Measurements from ENCODE around the gene LRMDA. TPM values are rescaled to one million over a fixed set of nuclear protein-coding genes. Genes with fewer than 3 reads are reported as not detected.

LRMDA gene
- total RNA-seq, 4 donors from 2014 or later = 2.2 to 7.8 (median 4.5) TPM

GRCh38 chr10:76017026-76017732, 585.8 kb downstream of the LRMDA start:
- TF ChIP-seq CTCF (IDR thresholded peaks at IDR 0.05) = no peak
- no peak for TF ChIP-seq POLR2A (IDR thresholded peaks at IDR 0.05)
- TF ChIP-seq POLR2AphosphoS5 (IDR thresholded peaks at IDR 0.05) = no peak
- TF ChIP-seq EP300 (IDR thresholded peaks at IDR 0.05; ENCODE audit: low read depth) = no peak
- Histone ChIP-seq H3K9me3 (no peaks in the 10 kb centered on the region), H3K4me3 (no peak overlapping the region), H3K36me3 (no peaks in the 10 kb centered on the region), H3K27ac (no peak overlapping the region), H3K4me1 (no peaks in the 10 kb centered on the region), H3K27me3 (no peaks in the 10 kb centered on the region)
- in situ Hi-C loops (cut with MboI; ENCODE audit: low pct_ligation_motif_present in 1 of 4, low pct_unique_long_range_greater_than_20kb in 1 of 4, low sequenced_read_pairs in 3 of 4) = no loop called here
- intact Hi-C loops (cut with DNase I; ENCODE audit: low total_unique reads) = no loop called here
- no peak for DNase-seq
- WGBS, 2 donors (ENCODE audit: low coverage in 1 of 2) = 92 to 98% methylated on average over 8 to 14 of the region's 14 CpGs

DNA sequence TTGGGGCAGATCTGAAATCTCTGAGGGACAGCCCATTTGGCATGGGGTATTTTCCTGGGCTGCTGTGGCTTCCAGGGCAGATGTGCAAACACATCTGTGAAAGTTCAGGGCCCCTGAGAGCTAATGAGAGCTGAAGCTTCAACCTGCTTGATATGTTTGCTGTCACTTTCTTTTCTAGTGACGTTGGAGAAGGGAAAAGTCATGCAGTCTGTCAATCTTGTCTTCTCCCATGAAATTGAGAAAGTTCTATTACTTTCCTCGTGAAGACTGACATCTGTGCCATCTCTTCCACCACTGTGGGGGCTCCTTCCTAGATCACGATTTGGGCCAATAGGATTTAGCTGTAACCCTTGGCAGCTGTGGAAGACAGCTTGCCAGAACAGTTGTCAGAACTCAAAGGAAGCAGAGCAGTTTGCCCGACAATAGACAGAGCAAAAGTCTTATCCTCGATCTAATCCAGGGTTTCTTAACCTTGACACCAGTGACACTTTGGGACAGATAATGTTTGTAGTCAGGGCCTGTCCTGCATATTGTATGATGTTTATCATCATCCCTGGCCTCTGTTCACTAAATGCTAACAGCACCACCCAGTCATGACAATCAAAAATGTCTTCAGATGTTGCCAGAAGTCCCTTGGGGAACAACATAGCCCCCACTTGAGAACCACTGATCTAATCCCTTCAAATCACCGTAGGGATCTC, 586.5 kb downstream of the LRMDA start:
- Histone ChIP-seq H3K27me3 (no peaks in the 10 kb centered on the region), H3K4me1 (no peaks in the 10 kb centered on the region), H3K36me3 (no peaks in the 10 kb centered on the region), H3K9me3 (no peaks in the 10 kb centered on the region), H3K4me3 (no peak overlapping the region), H3K27ac (no peak overlapping the region)
- WGBS, 2 donors (ENCODE audit: low coverage in 1 of 2) = 60 to 73% methylated on average over 1 to 6 of the region's 6 CpGs
- in situ Hi-C loops (cut with MboI; ENCODE audit: low pct_ligation_motif_present in 1 of 4, low pct_unique_long_range_greater_than_20kb in 1 of 4, low sequenced_read_pairs in 3 of 4) = no loop called here
- intact Hi-C loops (cut with DNase I; ENCODE audit: low total_unique reads) = no loop called here
- TF ChIP-seq CTCF (IDR thresholded peaks at IDR 0.05) (no peak), POLR2A (IDR thresholded peaks at IDR 0.05) (no peak), POLR2AphosphoS5 (IDR thresholded peaks at IDR 0.05) (no peak), EP300 (IDR thresholded peaks at IDR 0.05; ENCODE audit: low read depth) (no peak)
- no peak for DNase-seq

- intact Hi-C loops (cut with DNase I; ENCODE audit: low total_unique reads) = no loop called here
- 93 to 100% methylated on average over 1 to 2 of the region's 2 CpGs for WGBS, 2 donors (ENCODE audit: low coverage in 1 of 2)
- no peaks in the 10 kb centered on the region for H3K4me1 ChIP-seq
- H3K4me3 ChIP-seq = no peak overlapping the region
- in situ Hi-C loops (cut with MboI; ENCODE audit: low pct_ligation_motif_present in 1 of 4, low pct_unique_long_range_greater_than_20kb in 1 of 4, low sequenced_read_pairs in 3 of 4) = no loop called here
- TF ChIP-seq EP300 (IDR thresholded peaks at IDR 0.05; ENCODE audit: low read depth) (no peak), POLR2A (IDR thresholded peaks at IDR 0.05) (no peak), POLR2AphosphoS5 (IDR thresholded peaks at IDR 0.05) (no peak), CTCF (IDR thresholded peaks at IDR 0.05) (no peak)
- no peaks in the 10 kb centered on the region for H3K36me3 ChIP-seq
- no peak for DNase-seq
- no peak overlapping the region for H3K27ac ChIP-seq
- H3K27me3 ChIP-seq = no peaks in the 10 kb centered on the region
- H3K9me3 ChIP-seq = no peaks in the 10 kb centered on the region
These were observed 589.2 kb downstream of the LRMDA start for GRCh38 chr10:76020630-76021029.

DNA sequence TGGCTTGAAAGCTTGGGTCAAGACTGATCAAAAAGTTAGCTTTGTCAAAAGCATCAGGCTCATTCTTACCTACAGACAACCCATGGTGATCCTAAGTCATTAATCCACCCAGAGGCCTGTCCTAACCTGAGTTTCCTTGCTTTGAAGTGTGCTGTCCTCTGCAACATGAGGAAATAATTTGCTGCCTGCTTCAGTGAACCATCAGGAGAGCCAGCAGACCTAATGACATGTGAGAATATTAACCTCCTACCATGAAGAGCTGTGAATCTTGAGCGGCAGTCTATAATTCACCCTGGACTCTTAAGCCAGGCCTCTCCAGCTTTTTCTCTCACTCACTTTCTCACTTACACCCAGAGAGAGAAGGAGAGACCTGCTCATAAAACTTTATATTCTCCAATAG, 590.0 kb downstream of the LRMDA start:
- Histone ChIP-seq H3K36me3 (no peaks in the 10 kb centered on the region), H3K9me3 (no peaks in the 10 kb centered on the region), H3K4me1 (no peaks in the 10 kb centered on the region), H3K27ac (no peak overlapping the region), H3K4me3 (no peak overlapping the region), H3K27me3 (no peaks in the 10 kb centered on the region)
- intact Hi-C loops (cut with DNase I; ENCODE audit: low total_unique reads) = no loop called here
- 100% methylated on average over 1 of the region's 1 CpG for whole genome bisulfite sequencing, 2 donors (ENCODE audit: low coverage in 1 of 2)
- no peak for TF ChIP-seq EP300 (IDR thresholded peaks at IDR 0.05; ENCODE audit: low read depth)
- no peak for TF ChIP-seq POLR2A (IDR thresholded peaks at IDR 0.05)
- TF ChIP-seq CTCF (IDR thresholded peaks at IDR 0.05) = no peak
- TF ChIP-seq POLR2AphosphoS5 (IDR thresholded peaks at IDR 0.05) = no peak
- no peak for DNase-seq
- in situ Hi-C loops (cut with MboI; ENCODE audit: low pct_ligation_motif_present in 1 of 4, low pct_unique_long_range_greater_than_20kb in 1 of 4, low sequenced_read_pairs in 3 of 4) = no loop called here

Measured in transverse colon (tissue), 4 donors.